CD1c-positive myeloid dendritic cell (primary cell): Measurements from ENCODE around the gene STXBP2.
"Not testable (repeated sequence)": the region's sequence is repeated elsewhere in the genome, so short reads cannot be mapped to it uniquely, and the experiment has no call there.

Experiments
- DNase-seq: peaks from one replicate; pipeline ENCODE4 v3.0.0-alpha.2; 2016; ENCODE audit errors: extremely low spot score

Gene STXBP2

GRCh38 chr19:7632340-7633203 is 4.3 kb upstream of the STXBP2 start:
- DNase-seq = no peak

- DNase-seq = no peak
Observed at GRCh38 chr19:7633698-7634097, 3.2 kb upstream of the STXBP2 start, which contains the start of gene PCP2. TSS of gene PCP2 (minus strand) at chr19:7633719. CDS start at chr19:7633457, 262 bp downstream.

- DNase-seq = no peak
Observed at GRCh38 chr19:7635670-7636069, 1.2 kb upstream of the STXBP2 start.

- no peak for DNase-seq
Observed at GRCh38 chr19:7636317-7636690, 606 bp upstream of the STXBP2 start.

GRCh38 chr19:7637374-7638256 is 705 bp downstream of the STXBP2 start:
- peak; percentile 72 for DNase-seq

- no peak for DNase-seq
Observed at GRCh38 chr19:7638802-7639465, 2.0 kb downstream of the STXBP2 start.

- no peak for DNase-seq
Observed at GRCh38 chr19:7639863-7640348, 3.0 kb downstream of the STXBP2 start.

GRCh38 chr19:7640803-7641202 is 3.9 kb downstream of the STXBP2 start:
- no peak for DNase-seq

- DNase-seq = no peak
Observed at GRCh38 chr19:7641290-7642276, 4.7 kb downstream of the STXBP2 start.

- DNase-seq = no peak
Observed at GRCh38 chr19:7642295-7643030, 5.6 kb downstream of the STXBP2 start.

GRCh38 chr19:7643031-7643415 is 6.1 kb downstream of the STXBP2 start:
- DNase-seq = no peak

GRCh38 chr19:7643629-7644549 is 7.0 kb downstream of the STXBP2 start:
- not testable (repeated sequence) for DNase-seq

GRCh38 chr19:7644550-7644877 is 7.6 kb downstream of the STXBP2 start:
- DNase-seq = no peak

GRCh38 chr19:7645163-7645562 is 8.3 kb downstream of the STXBP2 start:
- peak; percentile 28 for DNase-seq

GRCh38 chr19:7645656-7646425 is 8.9 kb downstream of the STXBP2 start:
- no peak for DNase-seq

DNA sequence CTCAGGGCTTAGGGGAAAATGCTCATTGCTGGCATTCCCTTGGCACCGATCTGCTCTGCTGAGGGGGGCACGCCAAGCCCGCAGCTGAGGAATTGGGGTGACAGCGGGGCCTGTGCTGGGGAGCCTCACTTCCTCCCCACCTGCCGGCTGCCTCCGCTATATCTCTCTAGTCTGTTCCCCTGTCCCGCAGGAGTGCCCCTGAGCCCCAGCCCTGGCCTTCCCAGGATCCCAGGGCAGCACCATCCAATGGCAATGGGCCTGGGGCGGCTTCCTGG is 9.5 kb downstream of the STXBP2 start:
- DNase-seq = no peak

- DNase-seq = no peak
Observed at GRCh38 chr19:7647156-7647555, 10.2 kb downstream of the STXBP2 start.

DNA sequence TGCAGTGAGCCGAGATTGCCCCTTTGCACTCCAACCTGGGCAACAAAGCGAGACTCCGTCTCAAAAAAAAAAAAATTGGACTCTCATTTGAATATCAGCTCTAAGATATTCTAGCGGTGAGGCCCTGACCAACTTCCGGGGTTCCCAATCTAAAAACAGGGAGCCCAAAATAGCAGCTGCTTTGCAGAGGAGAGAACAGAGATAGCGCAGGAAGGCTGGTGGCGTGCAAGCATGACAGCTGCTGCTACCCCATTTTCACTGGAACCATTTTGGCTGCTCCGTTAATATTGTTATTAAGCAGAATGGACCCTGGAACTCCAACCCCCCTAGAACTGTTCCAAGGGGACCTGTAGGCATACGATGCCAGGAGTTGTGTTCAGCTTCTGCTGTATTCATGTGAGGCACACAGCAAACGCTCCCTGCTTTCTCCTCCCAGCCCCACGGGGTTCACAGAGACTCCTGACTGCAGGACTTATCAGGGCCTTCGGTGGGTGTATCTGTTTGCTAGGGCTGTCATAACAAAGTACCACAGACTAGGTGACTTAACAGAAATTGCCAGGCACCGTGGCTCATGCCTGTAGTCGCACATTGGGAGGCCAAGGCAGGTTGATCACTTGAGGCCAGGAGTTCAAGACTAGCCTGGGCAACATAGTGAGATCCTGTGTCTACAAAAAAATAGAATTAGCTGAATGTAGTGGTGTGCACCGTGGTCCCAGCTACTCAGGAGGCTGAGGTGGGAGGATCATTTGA is 11.5 kb downstream of the STXBP2 start:
- no peak for DNase-seq
